Bronchial epithelial cell (primary cell): Measurements from ENCODE around the gene EPB41L3. TPM values are rescaled to one million over a fixed set of nuclear protein-coding genes. Genes with fewer than 3 reads are reported as not detected.

Source experiments
- DNase-seq: peaks from one replicate; pipeline ENCODE4 v3.0.0-alpha.2; 2010; ENCODE audit warnings: low read depth
- FAIRE-seq: peaks from 2 replicates; lab custom pipeline; 2011; peaks lifted over from hg19 to GRCh38; lab: Jason Lieb, UNC
- H3K27me3 ChIP-seq: 2 replicates; pipeline ENCODE4 v1.5.1; 2011; ENCODE audit warnings: low read length; ENCODE audit not compliant: control insufficient read depth, insufficient read depth
- H3K36me3 ChIP-seq: 2 replicates; pipeline ENCODE4 v1.5.1; 2011; ENCODE audit warnings: low read length; ENCODE audit not compliant: control insufficient read depth, insufficient read depth
- H3K4me3 ChIP-seq: 2 replicates; pipeline ENCODE4 v1.5.1; 2011; ENCODE audit warnings: mild to moderate bottlenecking, low read depth, low read length, control low read depth
- CTCF ChIP-seq: IDR thresholded peaks from 2 replicates; pipeline ENCODE4 v1.5.1; 2011; ENCODE audit warnings: mild to moderate bottlenecking, moderate library complexity, low read length, control low read depth, inconsistent platforms; ENCODE audit not compliant: insufficient read depth, severe bottlenecking
- total RNA-seq: library from RNA; depleted of rRNA; stranded (reverse); fragments of >200 nt; gene quantifications from 2 replicates; pipeline ENCODE4 v1.2.1, GENCODE V29; 2014

The EPB41L3 gene
- total RNA-seq, 1 donor from 2014 or later: 0.53 TPM

GRCh38 chr18:5434425-5434824 lies 109.4 kb downstream of the EPB41L3 start:
- H3K4me3 ChIP-seq: no peak overlapping the region
- no peak for FAIRE-seq

GRCh38 chr18:5431836-5432575 lies 111.8 kb downstream of the EPB41L3 start:
- no peak overlapping the region for H3K4me3 ChIP-seq
- no peaks in the 10 kb centered on the region for H3K36me3 ChIP-seq
- no peak for DNase-seq
- H3K27me3 ChIP-seq: no peaks in the 10 kb centered on the region
- peak; percentile 40 for FAIRE-seq
- TF ChIP-seq CTCF: no peak

More at GRCh38 chr18:5434425-5434824, 109.4 kb downstream of the EPB41L3 start:
- DNase-seq: no peak
- Histone ChIP-seq H3K36me3 (no peaks in the 10 kb centered on the region), H3K27me3 (no peaks in the 10 kb centered on the region)
- no peak for TF ChIP-seq CTCF

- H3K27me3 ChIP-seq: no peaks in the 10 kb centered on the region
- H3K36me3 ChIP-seq: no peaks in the 10 kb centered on the region
- no peak for FAIRE-seq
- no peak overlapping the region for H3K4me3 ChIP-seq
- DNase-seq: no peak
- TF ChIP-seq CTCF: no peak
Observed at GRCh38 chr18:5430131-5430530, 113.7 kb downstream of the EPB41L3 start.

GRCh38 chr18:5429681-5430080 lies 114.1 kb downstream of the EPB41L3 start:
- no peaks in the 10 kb centered on the region for H3K36me3 ChIP-seq
- no peak overlapping the region for H3K4me3 ChIP-seq
- DNase-seq (no peak), FAIRE-seq (no peak)
- no peak for TF ChIP-seq CTCF
- H3K27me3 ChIP-seq: no peaks in the 10 kb centered on the region

GRCh38 chr18:5425721-5426120 lies 118.1 kb downstream of the EPB41L3 start:
- TF ChIP-seq CTCF: no peak
- DNase-seq (no peak), FAIRE-seq (no peak)
- Histone ChIP-seq H3K4me3 (no peak overlapping the region), H3K36me3 (no peaks in the 10 kb centered on the region), H3K27me3 (no peaks in the 10 kb centered on the region)
